ENCODE results near the gene CD300LB.
"Not testable (repeated sequence)": the region's sequence is repeated elsewhere in the genome, so short reads cannot be mapped to it uniquely, and the experiment has no call there.

The CD300LB gene
- 0 to 0.67 (median 0.06) reads per million in 9 experiments for total RNA-seq

- Mint-ChIP-seq H3K27ac (peak within 1 kb of the TSS in 1 of 2 donors; percentile 59), H3K36me3 (ENCODE audit: insufficient read depth) (no peaks in the 10 kb centered on the region), H3K9me3 (no peaks in the 10 kb centered on the region), H3K27me3 (peaks cover 46 to 79% of the 10 kb centered on the region in 2 donors), H3K4me3 (peak within 1 kb of the TSS; percentile 26 to 51), H3K4me1 (ENCODE audit: low read depth in 2 of 2) (peaks cover 8% of the 10 kb centered on the region in 2 donors)
- no peak for DNase-seq
- ATAC-seq (replicated peaks) = no peak
Observed at GRCh38 chr17:74531231-74531761, at the start of gene CD300LB. TSS of gene CD300LB (minus strand) at chr17:74531475. CDS start at chr17:74531350, 125 bp downstream.

GRCh38 chr17:74579900-74580299 lies 48.6 kb upstream of the CD300LB start:
- Mint-ChIP-seq H3K27me3 (peaks cover 32 to 37% of the 10 kb centered on the region in 2 donors), H3K4me3 (no peak overlapping the region)

GRCh38 chr17:74578979-74579378 lies 47.7 kb upstream of the CD300LB start:
- Mint-ChIP-seq H3K4me3 (no peak overlapping the region), H3K27me3 (peaks cover 35 to 46% of the 10 kb centered on the region in 2 donors), H3K4me1 (ENCODE audit: low read depth in 2 of 2) (peaks cover 12 to 15% of the 10 kb centered on the region in 2 donors), H3K27ac (no peak overlapping the region), H3K9me3 (no peaks in the 10 kb centered on the region), H3K36me3 (ENCODE audit: insufficient read depth) (peaks cover 3% of the 10 kb centered on the region)
- ATAC-seq (replicated peaks) = no peak
- no peak for DNase-seq

More at GRCh38 chr17:74579900-74580299, 48.6 kb upstream of the CD300LB start:
- peaks cover 10 to 12% of the 10 kb centered on the region in 2 donors for H3K4me1 Mint-ChIP-seq (ENCODE audit: low read depth in 2 of 2)
- DNase-seq (no peak), ATAC-seq (replicated peaks) (no peak)
- H3K36me3 Mint-ChIP-seq (ENCODE audit: insufficient read depth) = peaks cover 3% of the 10 kb centered on the region
- H3K9me3 Mint-ChIP-seq = no peaks in the 10 kb centered on the region
- H3K27ac Mint-ChIP-seq = peak overlapping the region in 1 of 2 donors; percentile 32

- ATAC-seq (replicated peaks) = no peak
- Mint-ChIP-seq H3K27ac (no peak overlapping the region), H3K36me3 (ENCODE audit: insufficient read depth) (no peaks in the 10 kb centered on the region), H3K9me3 (no peaks in the 10 kb centered on the region), H3K4me1 (ENCODE audit: low read depth in 2 of 2) (peaks cover 4 to 10% of the 10 kb centered on the region in 2 donors), H3K4me3 (no peak overlapping the region), H3K27me3 (peaks cover 36 to 55% of the 10 kb centered on the region in 2 donors)
- no peak for DNase-seq
Observed at GRCh38 chr17:74574489-74575142, 43.3 kb upstream of the CD300LB start.

- H3K4me1 Mint-ChIP-seq (ENCODE audit: low read depth in 2 of 2); DNase-seq; H3K36me3 Mint-ChIP-seq (ENCODE audit: insufficient read depth): not testable (repeated sequence)
Observed at GRCh38 chr17:74573635-74574034, 42.4 kb upstream of the CD300LB start.

GRCh38 chr17:74573169-74573568 lies 41.9 kb upstream of the CD300LB start:
- DNase-seq = no peak
- H3K9me3 Mint-ChIP-seq = no peaks in the 10 kb centered on the region
- H3K27ac Mint-ChIP-seq = no peak overlapping the region
- peaks cover 50 to 70% of the 10 kb centered on the region in 2 donors for H3K27me3 Mint-ChIP-seq
- H3K4me3 Mint-ChIP-seq = no peak overlapping the region
- H3K4me1 Mint-ChIP-seq (ENCODE audit: low read depth in 2 of 2) = peaks cover 0 to 12% of the 10 kb centered on the region in 2 donors
- no peak for ATAC-seq (replicated peaks)
- no peaks in the 10 kb centered on the region for H3K36me3 Mint-ChIP-seq (ENCODE audit: insufficient read depth)

More at GRCh38 chr17:74573635-74574034, 42.4 kb upstream of the CD300LB start:
- not testable (repeated sequence) for H3K27ac Mint-ChIP-seq; H3K9me3 Mint-ChIP-seq; H3K4me3 Mint-ChIP-seq; ATAC-seq (replicated peaks)
- peaks cover 45 to 65% of the 10 kb centered on the region in 2 donors for H3K27me3 Mint-ChIP-seq

- Mint-ChIP-seq H3K4me1 (ENCODE audit: low read depth in 2 of 2) (peaks cover 0 to 12% of the 10 kb centered on the region in 2 donors), H3K27me3 (peaks cover 45 to 64% of the 10 kb centered on the region in 2 donors), H3K27ac (no peak overlapping the region), H3K4me3 (no peak overlapping the region), H3K9me3 (no peaks in the 10 kb centered on the region), H3K36me3 (ENCODE audit: insufficient read depth) (no peaks in the 10 kb centered on the region)
- DNase-seq (no peak), ATAC-seq (replicated peaks) (no peak)
Observed at GRCh38 chr17:74571621-74572270, 40.5 kb upstream of the CD300LB start.

GRCh38 chr17:74569020-74570003 lies 38.0 kb upstream of the CD300LB start:
- Mint-ChIP-seq H3K27ac (no peak overlapping the region), H3K4me3 (no peak overlapping the region), H3K9me3 (no peaks in the 10 kb centered on the region), H3K4me1 (ENCODE audit: low read depth in 2 of 2) (peaks cover 0 to 6% of the 10 kb centered on the region in 2 donors), H3K36me3 (ENCODE audit: insufficient read depth) (no peaks in the 10 kb centered on the region), H3K27me3 (peaks cover 45 to 55% of the 10 kb centered on the region in 2 donors)
- DNase-seq (no peak), ATAC-seq (replicated peaks) (peak; percentile 48)

- no peak for DNase-seq
- peaks cover 0 to 6% of the 10 kb centered on the region in 2 donors for H3K4me1 Mint-ChIP-seq (ENCODE audit: low read depth in 2 of 2)
- H3K36me3 Mint-ChIP-seq (ENCODE audit: insufficient read depth) = no peaks in the 10 kb centered on the region
- no peak for ATAC-seq (replicated peaks)
- peaks cover 52 to 57% of the 10 kb centered on the region in 2 donors for H3K27me3 Mint-ChIP-seq
- H3K9me3 Mint-ChIP-seq = no peaks in the 10 kb centered on the region
- no peak overlapping the region for H3K27ac Mint-ChIP-seq
- no peak overlapping the region for H3K4me3 Mint-ChIP-seq
Observed at GRCh38 chr17:74568106-74568873, 37.0 kb upstream of the CD300LB start.

GRCh38 chr17:74567397-74567796 lies 36.1 kb upstream of the CD300LB start, which contains the start of gene CD300H:
TSS of gene CD300H (minus strand) at chr17:74567509.
- peak within 1 kb of the TSS in 1 of 2 donors; percentile 7 for H3K4me3 Mint-ChIP-seq
- H3K4me1 Mint-ChIP-seq (ENCODE audit: low read depth in 2 of 2) = peaks cover 0 to 6% of the 10 kb centered on the region in 2 donors
- DNase-seq (no peak), ATAC-seq (replicated peaks) (no peak)
- H3K36me3 Mint-ChIP-seq (ENCODE audit: insufficient read depth) = no peaks in the 10 kb centered on the region
- H3K9me3 Mint-ChIP-seq = no peaks in the 10 kb centered on the region
- no peak within 1 kb of the TSS for H3K27ac Mint-ChIP-seq
- peaks cover 56 to 57% of the 10 kb centered on the region in 2 donors for H3K27me3 Mint-ChIP-seq

GRCh38 chr17:74566132-74566753 lies 35.0 kb upstream of the CD300LB start:
- no peak overlapping the region for H3K4me3 Mint-ChIP-seq
- H3K4me1 Mint-ChIP-seq (ENCODE audit: low read depth in 2 of 2) = peaks cover 0 to 6% of the 10 kb centered on the region in 2 donors
- H3K9me3 Mint-ChIP-seq = no peaks in the 10 kb centered on the region
- DNase-seq = peak in 2 of 3 experiments; percentile 22 to 23
- no peak for ATAC-seq (replicated peaks)
- peaks cover 60 to 66% of the 10 kb centered on the region in 2 donors for H3K27me3 Mint-ChIP-seq
- no peaks in the 10 kb centered on the region for H3K36me3 Mint-ChIP-seq (ENCODE audit: insufficient read depth)
- H3K27ac Mint-ChIP-seq = no peak overlapping the region

GRCh38 chr17:74565126-74565525 lies 33.9 kb upstream of the CD300LB start:
- no peak for ATAC-seq (replicated peaks)
- Mint-ChIP-seq H3K27ac (no peak overlapping the region), H3K36me3 (ENCODE audit: insufficient read depth) (no peaks in the 10 kb centered on the region), H3K27me3 (peaks cover 52 to 69% of the 10 kb centered on the region in 2 donors), H3K9me3 (no peaks in the 10 kb centered on the region), H3K4me1 (ENCODE audit: low read depth in 2 of 2) (peaks cover 0 to 6% of the 10 kb centered on the region in 2 donors), H3K4me3 (no peak overlapping the region)
- DNase-seq = no peak

All from effector memory CD8-positive, alpha-beta T cell (primary cell).